ENCODE measurements around the gene KRTAP5-4.
A peak's percentile ranks its signal among the peaks of the same experiment; 100 is the strongest.
"Not testable (repeated sequence)": the region's sequence is repeated elsewhere in the genome, so short reads cannot be mapped to it uniquely, and the experiment has no call there.

Gene KRTAP5-4, protein sequence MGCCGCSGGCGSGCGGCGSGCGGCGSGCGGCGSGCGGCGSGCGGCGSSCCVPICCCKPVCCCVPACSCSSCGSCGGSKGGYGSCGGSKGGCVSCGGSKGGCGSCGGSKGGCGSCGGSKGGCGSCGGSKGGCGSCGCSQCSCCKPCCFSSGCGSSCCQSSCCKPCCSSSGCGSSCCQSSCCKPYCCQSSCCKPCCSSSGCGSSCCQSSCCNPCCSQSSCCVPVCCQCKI

DNA sequence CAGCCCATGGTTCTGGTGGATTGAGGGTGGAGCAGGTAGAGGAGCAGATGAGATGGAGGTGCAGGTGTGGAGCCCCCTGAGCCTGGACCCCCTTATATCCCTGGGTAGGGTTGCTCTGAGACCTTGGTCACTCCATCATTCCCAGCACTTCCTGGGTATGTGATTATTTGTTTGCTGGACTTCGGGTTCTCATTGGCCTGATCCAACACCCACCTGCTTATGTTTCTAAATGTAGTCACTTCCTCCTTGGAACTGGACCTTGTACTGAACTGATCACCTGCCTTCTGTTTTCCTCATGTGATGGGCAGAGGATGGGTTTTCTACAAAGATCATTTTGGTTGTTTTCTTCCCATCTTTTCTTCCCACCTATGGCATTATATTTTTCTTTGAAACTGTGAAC, at the start of gene KRTAP5-4:
Gene KRTAP5-4 (minus strand): TSS at position 53 of the 400 bp plus-strand sequence. CDS start 45 bp downstream, at position 8.
- DNase-seq: no peak

DNA sequence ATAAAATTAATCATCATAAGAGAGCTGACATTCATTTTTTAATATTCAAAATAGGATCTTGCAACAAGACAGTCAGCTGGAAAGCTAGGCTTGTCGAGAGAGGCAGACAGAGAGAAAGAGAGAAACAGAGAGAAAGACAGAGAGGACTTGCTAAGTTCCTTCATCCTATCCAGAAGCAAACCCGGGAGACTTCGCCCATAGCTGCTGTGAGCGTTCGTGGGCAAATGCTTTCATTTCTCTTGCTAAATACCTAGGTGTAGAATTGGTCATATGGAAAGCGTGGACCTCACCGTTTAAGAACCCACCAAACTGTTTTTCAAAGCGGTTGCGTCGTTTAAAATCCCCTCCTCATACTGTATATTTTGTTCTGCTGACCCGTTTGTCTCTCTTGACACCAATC, 49.7 kb upstream of the KRTAP5-4 start:
- DNase-seq: no peak

DNA sequence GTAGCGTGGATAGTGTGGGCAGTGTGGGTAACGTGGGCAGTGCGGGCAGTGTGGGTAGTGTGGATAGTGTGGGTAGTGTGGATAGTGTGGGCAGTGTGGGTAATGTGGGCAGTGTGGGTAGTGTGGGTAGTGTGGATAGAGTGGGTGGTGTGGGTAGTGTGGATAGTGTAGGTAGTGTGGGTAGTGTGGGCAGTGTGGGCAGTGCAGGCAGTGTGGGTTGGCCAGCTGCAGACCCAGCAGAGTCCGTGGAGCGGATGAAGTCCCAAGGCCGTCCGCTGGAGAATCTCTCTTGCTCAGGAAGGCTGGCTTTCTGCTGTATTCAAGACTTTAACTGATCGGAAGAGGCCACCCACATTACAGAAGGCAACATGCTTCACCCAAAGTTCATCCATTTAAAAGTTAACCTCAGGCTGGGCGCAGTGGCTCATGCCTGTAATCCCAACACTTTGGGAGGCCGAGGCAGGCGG, 49.0 kb upstream of the KRTAP5-4 start:
- no peak for DNase-seq

DNA sequence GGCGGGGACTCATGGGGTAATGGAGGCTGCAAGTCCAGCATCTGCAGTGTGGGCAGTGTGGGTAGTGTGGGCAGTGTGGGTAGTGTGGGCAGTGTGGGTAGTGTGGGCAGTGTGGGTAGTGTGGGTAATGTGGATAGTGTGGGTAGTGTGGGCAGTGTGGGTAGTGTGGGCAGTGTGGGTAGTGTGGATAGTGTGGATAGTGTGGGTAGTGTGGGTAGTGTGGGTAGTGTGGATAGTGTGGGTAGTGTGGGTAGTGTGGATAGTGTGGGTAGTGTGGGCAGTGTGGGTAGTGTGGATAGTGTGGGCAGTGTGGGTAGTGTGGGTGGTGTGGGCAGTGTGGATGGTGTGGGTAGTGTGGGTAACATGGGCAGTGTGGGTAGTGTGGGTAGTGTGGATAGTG, 48.5 kb upstream of the KRTAP5-4 start:
- not testable (repeated sequence) for DNase-seq

DNA sequence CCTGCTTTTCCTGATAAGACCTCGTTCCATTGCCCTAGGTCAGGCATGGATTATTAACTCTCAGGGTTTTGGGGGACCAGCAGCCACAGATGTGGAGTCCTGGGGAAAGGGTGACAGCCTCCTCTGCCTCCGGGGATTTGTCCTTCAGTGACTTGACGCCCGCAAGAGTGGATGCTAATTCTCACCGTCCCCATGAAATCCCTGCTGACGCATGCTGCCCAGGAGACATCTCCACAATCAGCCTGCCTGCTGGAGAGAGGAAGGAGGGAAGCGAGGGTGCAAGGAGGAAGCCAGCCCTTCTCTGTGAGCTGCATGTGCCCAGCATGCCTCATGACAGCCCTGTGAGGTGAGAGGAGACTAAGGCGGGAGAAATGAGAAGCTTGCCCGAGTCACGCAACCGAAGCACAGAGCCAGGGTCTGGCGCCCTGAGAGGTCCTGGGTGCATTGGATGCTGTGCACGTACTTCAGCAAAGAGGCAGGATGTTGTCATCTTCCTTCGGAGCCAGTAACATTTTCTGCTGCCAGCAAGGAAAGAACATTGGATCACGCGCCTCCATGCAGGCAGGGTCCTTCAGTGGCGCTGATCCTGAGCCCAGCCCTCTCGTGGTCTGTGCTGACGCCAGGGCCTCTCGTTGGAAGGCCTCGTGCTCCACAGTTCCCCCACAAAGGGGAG, 47.7 kb upstream of the KRTAP5-4 start:
- peak in 28 of 51 donors; percentile 7 to 64 (median 32) for DNase-seq

DNA sequence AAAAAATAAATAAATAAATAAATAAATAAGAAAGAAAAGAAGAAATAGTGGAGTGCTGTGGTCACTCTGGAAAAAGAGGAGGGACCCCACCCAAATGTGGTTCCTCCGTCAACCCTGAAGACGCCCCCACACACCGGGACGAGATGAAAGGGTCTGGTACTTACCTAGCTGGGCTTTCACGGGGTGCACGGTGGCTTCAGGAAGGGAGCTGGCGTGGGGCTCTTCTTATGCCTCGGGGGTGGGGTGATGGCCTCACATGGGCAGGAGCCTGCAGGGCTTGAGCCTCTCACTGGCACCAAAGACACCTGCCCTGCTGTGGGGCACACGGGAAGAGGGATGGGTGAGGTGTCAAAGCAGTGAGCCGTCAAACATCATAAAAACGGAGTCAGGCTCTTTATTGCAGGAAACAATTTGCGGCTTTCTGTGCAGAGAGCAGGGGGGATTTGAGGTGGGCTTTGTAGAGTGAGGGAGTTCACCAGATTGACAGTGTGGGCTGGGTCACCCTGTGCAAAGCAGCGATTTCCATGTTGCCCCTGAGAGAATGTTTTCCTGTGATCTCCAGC, 47.1 kb upstream of the KRTAP5-4 start:
- no peak for DNase-seq

DNA sequence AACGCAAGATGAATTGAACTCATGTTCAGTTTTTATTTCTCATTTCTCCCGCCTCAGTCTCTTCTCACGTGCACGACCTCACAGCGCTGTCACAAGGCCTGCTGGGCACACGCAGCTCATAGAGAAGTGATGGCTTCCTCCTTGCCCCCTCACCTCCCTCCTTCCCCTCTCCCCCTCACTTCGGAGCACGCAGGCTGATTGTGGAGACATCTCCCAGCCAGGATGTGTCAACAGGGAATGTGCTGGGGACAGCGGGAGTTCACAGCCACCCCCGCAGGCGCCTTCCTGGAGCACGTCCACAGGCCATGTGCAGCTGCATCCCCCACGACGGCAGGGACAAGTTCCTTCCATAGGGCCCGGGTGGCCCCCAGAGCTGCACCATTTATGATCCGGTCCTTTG, 46.0 kb upstream of the KRTAP5-4 start:
- no peak for DNase-seq

DNA sequence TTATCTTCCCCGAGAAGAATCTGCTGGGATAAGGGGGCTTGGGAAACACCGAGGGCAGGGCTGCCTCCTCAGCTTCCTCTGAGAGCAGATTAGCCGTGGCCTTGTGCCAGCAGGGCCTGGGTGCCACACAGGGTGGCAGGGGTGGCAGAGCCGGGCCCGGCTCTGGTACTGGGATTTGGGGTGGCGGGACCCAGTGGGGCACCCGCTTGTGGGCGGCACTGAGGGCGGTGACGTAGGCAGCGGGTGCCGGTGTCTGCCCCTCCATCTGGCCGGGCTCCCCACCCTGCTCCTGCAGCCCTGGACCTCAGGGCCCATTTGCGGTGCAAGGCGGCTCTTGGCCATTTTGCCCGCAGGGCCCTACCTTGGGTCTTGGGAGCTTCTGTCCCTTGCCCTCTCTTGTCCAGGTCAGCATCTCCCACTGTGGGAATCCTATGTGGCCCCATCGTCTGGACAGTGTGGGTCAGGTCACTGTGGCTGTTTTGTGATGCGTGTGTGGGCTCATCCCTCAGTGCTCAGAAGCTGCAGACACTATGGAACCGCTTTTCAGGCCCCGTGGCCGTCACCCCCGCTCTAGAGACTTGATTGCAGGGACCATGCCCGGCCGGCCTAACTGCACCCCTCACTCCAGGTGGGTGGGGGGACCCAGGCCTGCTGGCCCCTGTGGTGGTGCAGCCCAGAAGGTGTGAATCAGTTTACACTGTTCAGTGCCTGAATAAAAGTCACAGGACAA, 45.3 kb upstream of the KRTAP5-4 start:
- DNase-seq: no peak

DNA sequence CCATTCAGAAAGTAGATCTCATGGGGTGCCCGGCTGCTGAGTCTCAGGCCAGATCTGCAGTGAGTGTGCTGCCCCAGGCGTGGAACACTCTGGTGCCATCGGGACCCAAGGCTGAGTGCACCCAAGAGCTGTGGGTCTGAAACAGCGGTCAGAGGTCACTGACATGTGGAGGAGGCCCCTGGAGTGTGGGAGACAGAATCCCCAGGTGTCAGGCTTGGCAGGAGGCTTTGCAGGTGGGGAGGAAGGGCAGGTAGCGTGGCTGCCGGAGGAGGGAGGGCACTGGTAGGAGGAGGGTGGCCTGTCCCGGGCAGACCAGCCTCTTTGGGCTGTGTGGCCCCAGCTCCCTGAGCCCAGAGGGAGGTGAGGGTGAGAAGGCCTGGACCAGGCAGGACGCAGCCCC, 43.4 kb upstream of the KRTAP5-4 start:
- no peak for DNase-seq

DNA sequence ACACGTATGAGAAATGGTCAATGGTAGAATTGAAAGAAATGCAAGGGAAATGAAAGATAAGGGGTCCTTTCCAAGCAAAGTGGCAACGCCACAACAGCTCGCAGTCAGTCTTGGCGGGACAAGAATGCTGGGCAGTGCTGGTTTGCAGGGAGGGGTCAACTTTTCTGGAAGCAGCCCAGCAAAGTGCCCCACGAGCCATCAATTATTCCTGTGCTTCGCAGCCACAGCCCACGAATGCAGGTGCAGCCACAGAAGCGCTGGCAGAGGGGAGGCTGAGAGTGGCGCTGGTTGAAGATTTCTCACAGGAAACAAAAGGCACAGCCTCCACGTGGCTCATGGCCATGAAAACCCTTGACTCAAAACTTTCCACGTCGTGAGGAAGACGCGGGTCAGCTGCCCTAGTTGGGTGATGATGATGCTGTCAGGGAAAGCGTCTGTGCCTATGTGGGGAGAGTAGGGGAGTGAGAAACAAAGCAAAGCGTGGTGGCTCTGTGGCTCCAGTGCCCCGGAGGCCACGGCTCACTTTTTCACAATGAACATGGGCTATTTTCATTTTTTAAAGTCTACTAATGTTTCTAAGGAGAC, 40.9 kb upstream of the KRTAP5-4 start:
- not testable (repeated sequence) for DNase-seq

DNA sequence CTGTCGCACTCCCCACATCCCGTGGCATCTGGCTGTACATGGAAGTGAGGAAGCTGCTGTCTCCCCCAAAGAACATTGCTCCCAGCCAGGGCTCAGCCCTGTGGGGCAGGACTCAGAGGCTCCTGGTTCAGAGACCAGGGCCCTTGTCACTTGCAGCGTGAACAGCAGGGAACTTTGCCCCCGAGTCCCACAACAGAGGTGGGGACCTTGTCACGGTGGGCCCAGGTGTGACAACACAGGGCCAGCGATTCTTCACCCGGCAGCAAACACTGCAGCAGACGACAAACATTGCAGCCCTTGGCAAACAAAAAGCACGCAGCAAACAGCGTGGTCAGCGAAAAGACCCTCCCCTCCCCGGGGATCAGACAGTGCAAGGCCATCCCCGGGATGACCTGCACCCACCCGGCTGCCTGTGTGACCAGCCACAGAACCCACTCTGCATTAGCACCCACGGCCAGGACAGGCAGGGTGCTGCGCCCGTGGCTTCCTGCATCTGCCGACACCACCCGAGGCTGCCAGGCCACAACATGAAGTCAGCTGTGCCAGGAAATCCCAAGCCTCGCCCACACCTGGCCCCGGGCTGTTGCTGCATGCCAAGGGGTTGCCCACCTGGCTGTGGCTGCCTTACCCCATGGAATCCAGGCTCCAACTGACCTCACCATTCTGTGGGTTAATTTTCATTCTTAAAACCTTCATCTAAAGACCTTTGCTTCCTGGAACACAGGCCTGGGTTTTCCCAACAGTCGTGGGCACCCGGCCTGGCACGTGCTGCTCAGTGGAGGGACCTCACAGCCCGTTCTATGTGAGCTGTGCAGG, 39.7 kb upstream of the KRTAP5-4 start:
- not testable (repeated sequence) for DNase-seq

DNA sequence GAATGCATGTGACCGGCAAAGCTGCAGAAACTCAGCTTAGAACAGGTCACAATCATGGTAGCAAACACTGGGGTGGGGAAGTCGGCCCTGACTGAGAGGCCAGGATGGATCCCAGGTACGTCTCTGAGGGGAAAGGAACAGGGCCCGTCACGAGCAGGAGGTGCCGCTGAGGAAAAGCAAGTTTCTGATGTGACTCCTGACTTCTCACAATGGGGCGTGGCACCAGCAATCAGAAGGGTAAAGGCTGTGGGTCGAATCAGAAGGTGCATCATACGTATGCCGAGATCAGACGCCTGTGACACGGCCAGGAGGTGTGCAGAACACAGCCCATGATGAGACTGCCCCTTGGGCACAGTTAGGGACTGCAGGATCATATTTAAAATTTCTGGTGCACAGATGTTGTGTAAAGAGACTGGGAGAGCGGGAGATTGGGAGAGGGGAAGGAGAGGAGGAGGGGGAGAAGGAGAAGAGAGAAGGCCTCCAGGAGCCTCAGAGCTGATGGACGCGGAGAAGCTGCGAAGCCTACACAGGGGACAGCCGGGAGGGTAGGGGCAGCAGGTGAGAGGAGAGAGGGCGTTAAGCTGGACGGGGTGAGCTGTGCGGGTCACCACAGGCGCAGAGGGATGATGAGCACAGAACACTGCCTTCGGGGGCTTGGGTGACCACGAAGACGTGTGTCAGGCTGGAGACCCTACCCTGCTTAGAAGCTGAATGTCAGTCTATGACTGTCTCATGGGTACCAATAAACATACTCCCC, 38.4 kb upstream of the KRTAP5-4 start:
- no peak for DNase-seq

DNA sequence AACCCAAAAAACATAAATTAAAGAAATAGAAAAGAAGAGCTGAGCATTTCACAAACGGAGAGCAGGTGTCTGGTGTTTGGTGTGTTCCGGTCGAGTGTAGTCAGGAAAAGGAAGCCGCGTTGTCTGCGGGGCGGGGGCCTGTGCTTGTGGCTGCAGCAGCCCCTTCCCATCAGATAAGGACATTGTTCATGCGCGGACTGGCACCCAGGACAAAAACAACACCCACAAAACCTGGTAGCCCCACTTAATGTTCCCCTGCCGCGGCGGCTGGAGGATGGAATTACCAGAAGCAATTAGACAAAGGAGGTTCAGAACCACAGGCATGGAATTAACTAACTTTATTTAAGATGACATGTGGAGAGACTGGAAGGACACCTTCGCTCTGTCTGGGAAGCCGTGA, 37.6 kb upstream of the KRTAP5-4 start:
- no peak for DNase-seq

DNA sequence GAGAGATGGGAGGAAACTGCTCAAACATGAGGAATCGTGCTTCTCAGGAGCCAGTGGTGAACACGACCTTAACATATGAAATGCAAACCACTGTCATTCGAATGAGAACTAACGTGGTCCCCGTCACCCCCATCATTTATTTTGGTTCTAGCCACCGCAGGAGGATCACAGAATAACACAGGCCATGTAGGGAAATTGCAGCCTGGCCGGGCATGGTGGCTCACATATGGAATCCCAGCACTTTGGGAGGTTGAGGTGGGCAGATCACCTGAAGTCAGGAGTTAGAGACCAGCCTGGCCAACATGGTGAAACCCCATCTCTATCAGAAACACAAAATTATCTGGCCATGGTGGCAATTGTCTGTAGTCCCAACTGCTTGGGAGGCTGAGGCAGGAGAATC, 34.7 kb upstream of the KRTAP5-4 start:
- DNase-seq: no peak

DNA sequence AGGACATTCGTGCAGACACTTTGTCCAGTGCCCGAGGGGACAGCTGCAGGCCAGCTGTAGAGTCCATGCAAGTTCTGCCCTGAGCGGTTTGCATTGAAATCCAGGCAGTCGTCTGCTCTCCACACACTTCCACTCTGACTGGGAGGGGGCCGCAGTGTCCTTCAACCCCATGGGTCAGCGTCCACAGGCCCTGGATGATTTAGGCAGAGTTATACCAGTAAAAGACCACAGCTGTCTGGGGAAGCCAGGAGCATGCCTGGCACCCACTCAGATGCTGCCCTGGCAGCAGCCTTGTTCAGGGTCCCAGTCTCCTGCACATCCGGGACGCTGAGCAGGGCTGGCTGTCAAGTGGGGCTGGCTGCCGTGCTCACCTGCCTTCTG, 34.1 kb upstream of the KRTAP5-4 start:
- DNase-seq: no peak

DNA sequence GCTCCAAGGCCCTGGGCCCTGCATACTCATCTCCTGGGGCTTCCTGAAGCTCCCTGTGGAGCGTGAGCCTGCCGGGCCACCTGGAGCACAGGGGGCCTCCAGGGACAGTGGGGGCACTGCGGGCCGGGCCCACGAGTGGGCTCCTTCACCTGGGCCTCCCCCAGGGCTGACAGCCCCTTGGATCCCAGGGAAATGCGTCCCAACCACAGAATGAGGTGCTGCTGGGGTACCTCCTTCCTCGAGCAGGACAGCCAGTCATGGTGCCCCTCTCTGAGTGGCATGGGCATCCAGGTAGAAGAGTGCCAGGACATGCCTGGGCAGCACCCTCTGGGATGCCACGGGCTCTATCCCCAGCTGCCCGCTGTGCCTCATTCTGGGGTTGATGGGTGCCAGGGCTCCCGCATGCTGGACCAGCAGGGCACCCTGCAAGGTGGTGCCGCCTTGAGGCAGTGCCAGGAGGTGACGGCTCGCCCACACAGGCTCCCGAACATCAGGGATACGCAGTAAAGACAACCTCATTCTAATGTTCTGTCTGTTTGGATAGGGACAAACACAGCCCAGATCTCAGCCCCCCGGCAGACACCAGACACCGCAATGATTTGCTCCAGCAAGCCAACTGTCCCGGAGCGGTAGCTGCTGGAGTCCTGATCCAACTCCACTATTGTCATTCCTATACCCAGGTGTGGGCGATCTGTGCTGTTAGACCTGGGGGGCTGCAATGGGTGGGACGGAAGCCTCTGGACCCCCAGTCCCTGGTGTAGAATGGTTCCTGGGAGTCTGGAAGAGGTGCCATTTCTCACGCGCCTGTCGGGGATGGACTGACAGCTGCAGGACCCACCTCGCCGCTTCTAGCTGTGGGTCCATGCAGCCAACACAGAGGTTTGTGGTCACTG, 33.5 kb upstream of the KRTAP5-4 start:
- DNase-seq: no peak

DNA sequence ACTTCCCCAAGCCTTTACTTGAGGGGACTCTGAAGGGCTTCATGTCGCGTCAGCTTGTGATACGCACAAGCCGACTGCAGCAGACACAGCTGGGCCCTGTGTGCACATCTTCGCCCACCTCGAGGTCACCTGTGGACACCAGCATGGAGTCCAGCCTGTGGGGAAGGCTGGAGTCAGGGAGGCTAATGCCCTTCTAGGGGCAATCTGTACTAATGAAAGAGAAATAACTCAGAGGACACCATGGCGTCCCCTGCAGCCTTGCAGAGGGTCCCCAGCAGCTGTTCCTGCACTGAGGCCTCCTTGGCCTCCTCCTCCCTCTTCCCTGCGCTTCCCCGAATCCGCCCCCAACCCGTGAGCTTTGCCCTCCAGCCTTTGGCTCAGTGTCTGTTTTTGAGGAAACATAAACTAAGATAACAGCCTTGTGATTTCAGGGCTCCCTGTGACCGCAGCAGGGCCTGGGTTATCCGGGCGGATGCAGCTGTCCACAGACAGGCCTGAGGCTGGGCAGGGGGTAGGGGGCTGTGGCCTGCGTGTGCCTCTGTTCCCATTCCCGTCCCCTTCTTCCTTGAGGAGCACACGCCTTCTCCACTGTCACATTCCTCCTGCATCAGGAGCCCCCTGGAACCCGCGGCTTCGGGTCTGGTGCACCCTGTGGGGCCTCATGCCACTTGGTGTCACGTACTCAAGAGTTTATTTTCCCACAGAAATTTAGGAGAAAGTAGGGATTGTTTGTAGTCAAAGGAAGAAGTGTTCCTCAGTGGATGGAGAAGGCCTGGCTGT, 32.6 kb upstream of the KRTAP5-4 start:
- no peak for DNase-seq

Measured in hypothalamus (tissue), 51 donors.